Measurements from ENCODE around the gene HCFC1R1. TPM values are rescaled to one million over a fixed set of nuclear protein-coding genes. Genes with fewer than 3 reads are reported as not detected.

Gene HCFC1R1
- polyA plus RNA-seq, 1 of the 3 experiments (the other 2 are of a cell fraction), result 54.9 TPM

DNA sequence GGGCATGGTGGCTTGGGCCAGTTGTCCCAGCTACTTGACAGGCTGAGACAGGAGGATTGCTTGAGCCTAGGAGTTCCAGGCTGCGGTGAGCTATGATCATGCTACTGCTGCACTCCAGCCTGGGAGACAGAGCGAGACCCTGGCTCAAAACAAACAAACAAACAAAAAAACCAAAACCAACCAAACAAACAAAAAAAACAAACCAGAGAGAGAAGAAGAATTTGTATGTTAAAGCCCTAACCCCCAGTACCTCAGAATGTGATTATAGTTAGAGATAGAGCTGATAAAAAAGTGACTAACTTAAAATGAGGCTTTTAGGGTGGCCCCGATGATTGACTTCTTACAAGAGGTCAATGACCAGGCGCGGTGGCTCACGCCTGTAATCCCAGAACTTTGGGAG lies 21.0 kb upstream of the HCFC1R1 start:
- ChIA-PET POLR2A (no interaction called here), CTCF (interaction anchor here (0.9 to 8.5 kb wide), 4 partner anchors 13 to 126 kb away, joined by 3 to 141 read pairs (median 8); no protein-coding TSS in a partner anchor)
- TF ChIP-seq FOXM1 (IDR thresholded peaks at IDR 0.05; ENCODE audit: low read depth) (no peak), RFX5 (IDR thresholded peaks at IDR 0.05; ENCODE audit: low read length) (no peak), TCF12 (IDR thresholded peaks at IDR 0.05) (no peak), RAD21 (IDR thresholded peaks at IDR 0.05; ENCODE audit: low read length) (no peak), EZH2phosphoT487 (IDR thresholded peaks at IDR 0.05; ENCODE audit: borderline replicate concordance, low read depth) (no peak), YY1 (IDR thresholded peaks at IDR 0.05; ENCODE audit: low read depth) (no peak), GATA2 (CRISPR knock-in tag; IDR thresholded peaks at IDR 0.05) (no peak), SMC3 (IDR thresholded peaks at IDR 0.05; ENCODE audit: low read depth, low read length) (no peak), GABPA (IDR thresholded peaks at IDR 0.05; ENCODE audit: low read depth) (no peak)
- TF ChIP-seq, protein P1, sequence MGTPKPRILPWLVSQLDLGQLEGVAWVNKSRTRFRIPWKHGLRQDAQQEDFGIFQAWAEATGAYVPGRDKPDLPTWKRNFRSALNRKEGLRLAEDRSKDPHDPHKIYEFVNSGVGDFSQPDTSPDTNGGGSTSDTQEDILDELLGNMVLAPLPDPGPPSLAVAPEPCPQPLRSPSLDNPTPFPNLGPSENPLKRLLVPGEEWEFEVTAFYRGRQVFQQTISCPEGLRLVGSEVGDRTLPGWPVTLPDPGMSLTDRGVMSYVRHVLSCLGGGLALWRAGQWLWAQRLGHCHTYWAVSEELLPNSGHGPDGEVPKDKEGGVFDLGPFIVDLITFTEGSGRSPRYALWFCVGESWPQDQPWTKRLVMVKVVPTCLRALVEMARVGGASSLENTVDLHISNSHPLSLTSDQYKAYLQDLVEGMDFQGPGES (IDR thresholded peaks at IDR 0.05; ENCODE audit: low read depth, low read length), result no peak
- TF ChIP-seq, protein P2, sequence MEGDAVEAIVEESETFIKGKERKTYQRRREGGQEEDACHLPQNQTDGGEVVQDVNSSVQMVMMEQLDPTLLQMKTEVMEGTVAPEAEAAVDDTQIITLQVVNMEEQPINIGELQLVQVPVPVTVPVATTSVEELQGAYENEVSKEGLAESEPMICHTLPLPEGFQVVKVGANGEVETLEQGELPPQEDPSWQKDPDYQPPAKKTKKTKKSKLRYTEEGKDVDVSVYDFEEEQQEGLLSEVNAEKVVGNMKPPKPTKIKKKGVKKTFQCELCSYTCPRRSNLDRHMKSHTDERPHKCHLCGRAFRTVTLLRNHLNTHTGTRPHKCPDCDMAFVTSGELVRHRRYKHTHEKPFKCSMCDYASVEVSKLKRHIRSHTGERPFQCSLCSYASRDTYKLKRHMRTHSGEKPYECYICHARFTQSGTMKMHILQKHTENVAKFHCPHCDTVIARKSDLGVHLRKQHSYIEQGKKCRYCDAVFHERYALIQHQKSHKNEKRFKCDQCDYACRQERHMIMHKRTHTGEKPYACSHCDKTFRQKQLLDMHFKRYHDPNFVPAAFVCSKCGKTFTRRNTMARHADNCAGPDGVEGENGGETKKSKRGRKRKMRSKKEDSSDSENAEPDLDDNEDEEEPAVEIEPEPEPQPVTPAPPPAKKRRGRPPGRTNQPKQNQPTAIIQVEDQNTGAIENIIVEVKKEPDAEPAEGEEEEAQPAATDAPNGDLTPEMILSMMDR (IDR thresholded peaks at IDR 0.05), result no peak
- TF ChIP-seq, protein P3, sequence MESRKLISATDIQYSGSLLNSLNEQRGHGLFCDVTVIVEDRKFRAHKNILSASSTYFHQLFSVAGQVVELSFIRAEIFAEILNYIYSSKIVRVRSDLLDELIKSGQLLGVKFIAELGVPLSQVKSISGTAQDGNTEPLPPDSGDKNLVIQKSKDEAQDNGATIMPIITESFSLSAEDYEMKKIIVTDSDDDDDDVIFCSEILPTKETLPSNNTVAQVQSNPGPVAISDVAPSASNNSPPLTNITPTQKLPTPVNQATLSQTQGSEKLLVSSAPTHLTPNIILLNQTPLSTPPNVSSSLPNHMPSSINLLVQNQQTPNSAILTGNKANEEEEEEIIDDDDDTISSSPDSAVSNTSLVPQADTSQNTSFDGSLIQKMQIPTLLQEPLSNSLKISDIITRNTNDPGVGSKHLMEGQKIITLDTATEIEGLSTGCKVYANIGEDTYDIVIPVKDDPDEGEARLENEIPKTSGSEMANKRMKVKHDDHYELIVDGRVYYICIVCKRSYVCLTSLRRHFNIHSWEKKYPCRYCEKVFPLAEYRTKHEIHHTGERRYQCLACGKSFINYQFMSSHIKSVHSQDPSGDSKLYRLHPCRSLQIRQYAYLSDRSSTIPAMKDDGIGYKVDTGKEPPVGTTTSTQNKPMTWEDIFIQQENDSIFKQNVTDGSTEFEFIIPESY (IDR thresholded peaks at IDR 0.05; ENCODE audit: borderline replicate concordance, low read depth), result no peak
- no peak overlapping the region for H3K27ac ChIP-seq (ENCODE audit: low read depth in 2 of 2, low read length in 1 of 2)
- H3K4me1 ChIP-seq (ENCODE audit: control insufficient read depth in 1 of 2, insufficient read depth in 2 of 2, low read depth in 1 of 2, low read length in 1 of 2), result no peaks in the 10 kb centered on the region; a peak in 1 of 4 replicates
- H3K4me3 ChIP-seq (ENCODE audit: low read depth in 2 of 2, low read length in 1 of 2), result peak overlapping the region in 1 of 2 experiments; percentile 33; a peak in 1 of 4 replicates
- H2AFZ ChIP-seq (ENCODE audit: low read depth), result no peak overlapping the region
- H3K9me2 ChIP-seq, result no peaks in the 10 kb centered on the region
- H3K4me2 ChIP-seq, result no peak overlapping the region
- H3K79me2 ChIP-seq (ENCODE audit: insufficient read depth), result no peaks in the 10 kb centered on the region
- no peaks in the 10 kb centered on the region for H4K20me1 ChIP-seq (ENCODE audit: insufficient read depth)
- peaks cover 83% of the 10 kb centered on the region for H3K27me3 ChIP-seq (ENCODE audit: insufficient read depth)
- 90% methylated on average over 6 of the region's 6 CpGs for WGBS (ENCODE audit: low lambda C conversion rate)
- no peaks in the 10 kb centered on the region for H3K36me3 ChIP-seq (replicated peaks in 1 of 2; ENCODE audit: control insufficient read depth in 1 of 2, insufficient read depth in 2 of 2, low read length in 1 of 2)
- no peak overlapping the region for H3K9ac ChIP-seq
- H3F3A ChIP-seq (replicated peaks; ENCODE audit: insufficient read depth), result peaks cover 8% of the 10 kb centered on the region
- H3K9me3 ChIP-seq, result no peaks in the 10 kb centered on the region
- DNase-seq, result no peak

DNA sequence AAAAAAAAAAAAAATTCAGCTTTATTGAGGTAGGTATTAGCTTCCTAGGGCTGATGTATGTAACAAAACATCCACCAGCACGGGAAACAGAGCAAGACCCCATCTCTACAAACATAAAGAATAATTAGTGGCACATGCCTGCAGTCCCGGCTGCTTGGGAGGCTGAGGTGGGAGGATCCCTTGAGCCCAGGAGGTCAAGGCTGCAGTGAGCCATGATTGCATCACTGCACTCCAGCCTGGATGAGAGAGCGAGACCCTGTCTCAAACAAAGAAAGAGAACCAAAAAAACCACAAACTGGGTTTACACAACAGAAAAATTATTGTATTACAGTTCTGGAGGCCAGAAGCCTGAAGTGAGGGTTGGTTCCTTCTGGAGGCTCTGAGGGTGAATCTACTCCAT lies 18.6 kb upstream of the HCFC1R1 start:
- ChIA-PET CTCF (interaction anchor here (1.3 to 8.5 kb wide), 2 partner anchors 11 to 17 kb away, joined by 8 to 141 read pairs; no protein-coding TSS in a partner anchor), POLR2A (interaction anchor here (1.0 kb wide), 1 partner anchor 13 kb away, joined by 5 read pairs; no protein-coding TSS in a partner anchor)
- no peaks in the 10 kb centered on the region for H3K9me2 ChIP-seq
- H3K36me3 ChIP-seq (replicated peaks in 1 of 2; ENCODE audit: control insufficient read depth in 1 of 2, insufficient read depth in 2 of 2, low read length in 1 of 2), result no peaks in the 10 kb centered on the region
- no peak overlapping the region for H2AFZ ChIP-seq (ENCODE audit: low read depth)
- H3F3A ChIP-seq (replicated peaks; ENCODE audit: insufficient read depth), result peaks cover 4% of the 10 kb centered on the region
- H3K79me2 ChIP-seq (ENCODE audit: insufficient read depth), result no peaks in the 10 kb centered on the region
- H3K27me3 ChIP-seq (ENCODE audit: insufficient read depth), result peaks cover 84% of the 10 kb centered on the region
- no peaks in the 10 kb centered on the region for H4K20me1 ChIP-seq (ENCODE audit: insufficient read depth)
- no peak overlapping the region for H3K9ac ChIP-seq
- TF ChIP-seq MXI1 (IDR thresholded peaks at IDR 0.05; ENCODE audit: low read depth, low read length) (no peak), POLR2AphosphoS5 (IDR thresholded peaks at IDR 0.05; ENCODE audit: low read depth, low read length) (no peak)
- no peaks in the 10 kb centered on the region; a peak in 1 of 4 replicates for H3K4me1 ChIP-seq (ENCODE audit: control insufficient read depth in 1 of 2, insufficient read depth in 2 of 2, low read depth in 1 of 2, low read length in 1 of 2)
- WGBS (ENCODE audit: low lambda C conversion rate), result 68% methylated on average over 3 of the region's 3 CpGs
- no peak overlapping the region for H3K4me2 ChIP-seq
- H3K4me3 ChIP-seq (ENCODE audit: low read depth in 2 of 2, low read length in 1 of 2), result no peak overlapping the region
- no peak for DNase-seq
- no peaks in the 10 kb centered on the region for H3K9me3 ChIP-seq
- no peak overlapping the region for H3K27ac ChIP-seq (ENCODE audit: low read depth in 2 of 2, low read length in 1 of 2)
